ENCODE measurements around the gene NAA50. TPM values are rescaled to one million over a fixed set of nuclear protein-coding genes. Genes with fewer than 3 reads are reported as not detected.

Gene NAA50
- total and polyA plus RNA-seq, 8 donors = 15.1 to 159 (median 37.4) TPM

- H3K27ac ChIP-seq = peak overlapping the region; percentile 77 to 100 (median 99)
- H3K4me3 ChIP-seq = peak overlapping the region; percentile 82 to 99 (median 96)
- no peak for DNase-seq
- no peaks in the 10 kb centered on the region for H3K27me3 ChIP-seq
- intact Hi-C loops (cut with DNase I; ENCODE audit: low total_unique reads) = no loop called here
- H3K4me1 ChIP-seq = peaks cover 15 to 47% (median 32%) of the 10 kb centered on the region in 4 donors
- no peaks in the 10 kb centered on the region for H3K9me3 ChIP-seq
- WGBS, 5 donors = 3 to 9% (median 5%) methylated on average over 10 of the region's 10 CpGs
- TF ChIP-seq CTCF (IDR thresholded peaks at IDR 0.05) = no peak
- TF ChIP-seq POLR2AphosphoS5 (IDR thresholded peaks at IDR 0.05) = no peak
- TF ChIP-seq POLR2A (IDR thresholded peaks at IDR 0.05) = no peak
- TF ChIP-seq EP300 (IDR thresholded peaks at IDR 0.05) = no peak
- H3K36me3 ChIP-seq = no peaks in the 10 kb centered on the region
Measured at GRCh38 chr3:113697500-113698090, 48.5 kb downstream of the NAA50 start.

- Histone ChIP-seq H3K27ac (peak overlapping the region; percentile 77 to 100 (median 99)), H3K4me3 (peak overlapping the region; percentile 82 to 99 (median 96)), H3K9me3 (no peaks in the 10 kb centered on the region), H3K27me3 (no peaks in the 10 kb centered on the region), H3K36me3 (no peaks in the 10 kb centered on the region), H3K4me1 (peaks cover 15 to 47% (median 33%) of the 10 kb centered on the region in 4 donors)
- 0 to 1% (median 0%) methylated on average over 32 to 38 of the region's 38 CpGs for WGBS, 5 donors
- intact Hi-C loops (cut with DNase I; ENCODE audit: low total_unique reads) = no loop called here
- no peak for TF ChIP-seq POLR2A (IDR thresholded peaks at IDR 0.05)
- peak in 1 of 3 donors; percentile 89 for TF ChIP-seq POLR2AphosphoS5 (IDR thresholded peaks at IDR 0.05)
- no peak for TF ChIP-seq EP300 (IDR thresholded peaks at IDR 0.05)
- TF ChIP-seq CTCF (IDR thresholded peaks at IDR 0.05) = peak in 4 of 7 experiments; percentile 23 to 41 (median 38)
- DNase-seq = peak; percentile 99 to 100
Measured at GRCh38 chr3:113696658-113697499, 49.2 kb downstream of the NAA50 start.

DNA sequence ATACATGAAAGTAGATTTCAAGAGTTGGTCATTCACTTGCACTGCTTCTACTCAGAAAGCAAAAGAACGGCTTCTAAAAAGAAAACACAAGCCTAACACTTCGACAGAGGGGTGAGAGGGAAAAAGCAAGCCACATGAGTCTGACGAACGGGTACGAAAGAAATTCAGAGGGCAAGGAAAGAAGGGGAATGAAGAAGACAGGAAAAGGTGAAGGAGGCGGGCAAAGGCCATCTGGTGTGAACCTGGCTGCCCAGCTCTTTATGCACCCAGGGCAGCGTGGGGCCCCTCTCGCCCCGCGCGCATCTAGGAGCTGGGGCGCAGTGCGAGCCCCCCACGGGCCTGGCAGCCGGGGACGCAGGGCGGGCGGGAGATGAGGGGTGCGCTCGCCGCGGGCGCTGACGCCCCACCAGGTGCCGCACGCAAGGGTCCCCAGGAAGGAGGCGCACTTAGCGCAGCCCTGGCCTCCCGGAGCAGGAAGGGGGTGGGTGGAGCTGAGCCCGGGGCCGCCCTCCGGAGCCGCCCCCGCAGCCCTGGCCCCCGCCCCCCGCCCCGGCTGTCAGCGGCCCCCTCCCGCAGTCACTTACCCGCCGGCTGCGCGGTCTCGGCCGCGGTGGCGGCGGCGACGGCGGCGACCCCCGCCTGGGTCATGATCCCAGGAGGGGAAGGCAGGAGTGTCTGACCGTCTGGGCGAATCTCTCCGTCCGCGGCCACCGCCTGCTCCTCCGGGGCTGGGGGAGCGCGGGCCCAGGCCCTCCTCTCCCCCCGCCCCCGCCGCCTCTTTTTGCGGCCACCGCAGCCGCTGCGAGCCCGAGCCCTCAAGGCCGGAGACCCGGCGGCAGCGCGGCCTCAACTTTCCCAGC lies 50.0 kb downstream of the NAA50 start, which contains the start of gene USF3:
USF3 (minus strand) TSS at position 857 of the 860 bp plus-strand sequence. CDS start 21,764 bp downstream, outside the sequence.
- H3K4me1 ChIP-seq = peaks cover 15 to 52% (median 35%) of the 10 kb centered on the region in 4 donors
- H3K36me3 ChIP-seq = no peaks in the 10 kb centered on the region
- 0 to 1% (median 1%) methylated on average over 9 to 66 of the region's 75 CpGs for whole genome bisulfite sequencing, 5 donors
- TF ChIP-seq CTCF (IDR thresholded peaks at IDR 0.05) (no peak), EP300 (IDR thresholded peaks at IDR 0.05) (no peak), POLR2AphosphoS5 (IDR thresholded peaks at IDR 0.05) (peak in 1 of 3 donors; percentile 25), POLR2A (IDR thresholded peaks at IDR 0.05) (no peak)
- peak within 1 kb of the TSS; percentile 82 to 99 (median 96) for H3K4me3 ChIP-seq
- H3K27me3 ChIP-seq = no peaks in the 10 kb centered on the region
- peak within 1 kb of the TSS; percentile 97 to 100 (median 99) for H3K27ac ChIP-seq
- DNase-seq = peak; percentile 79 to 94
- H3K9me3 ChIP-seq = no peaks in the 10 kb centered on the region
- intact Hi-C loops (cut with DNase I; ENCODE audit: low total_unique reads) = no loop called here

- H3K9me3 ChIP-seq = no peaks in the 10 kb centered on the region
- H3K27me3 ChIP-seq = no peaks in the 10 kb centered on the region
- H3K4me3 ChIP-seq = peak overlapping the region; percentile 82 to 99 (median 96)
- H3K36me3 ChIP-seq = no peaks in the 10 kb centered on the region
- intact Hi-C loops (cut with DNase I; ENCODE audit: low total_unique reads) = no loop called here
- DNase-seq = peak in 1 of 2 donors; percentile 37
- no peak for TF ChIP-seq POLR2AphosphoS5 (IDR thresholded peaks at IDR 0.05)
- TF ChIP-seq POLR2A (IDR thresholded peaks at IDR 0.05) = no peak
- TF ChIP-seq EP300 (IDR thresholded peaks at IDR 0.05) = no peak
- TF ChIP-seq CTCF (IDR thresholded peaks at IDR 0.05) = no peak
- WGBS, 5 donors = 4 to 12% (median 8%) methylated on average over 8 of the region's 8 CpGs
- H3K4me1 ChIP-seq = peaks cover 15 to 59% (median 35%) of the 10 kb centered on the region in 4 donors
- peak overlapping the region in 4 of 5 donors; percentile 97 to 100 (median 100) for H3K27ac ChIP-seq
Measured at GRCh38 chr3:113695431-113695785, 50.6 kb downstream of the NAA50 start.

Data from stomach (tissue), 9 donors.